ENCODE results near the gene DAB1. TPM values are rescaled to one million over a fixed set of nuclear protein-coding genes. Genes with fewer than 3 reads are reported as not detected.

DAB1 gene
- total RNA-seq (2013; cell fraction: nucleolus; rRNA removed), result 1.1 and 1.3 TPM in 2 replicates
- total RNA-seq (2014; rRNA removed) (not detected in 2 replicates), total RNA-seq (2014; rRNA removed; fragmentation: Illumina TruSeq; extraction: Trizol) (not detected in 2 replicates), total RNA-seq (2021) (0.10 TPM in 1 of 2 replicates, not detected in the other), polyA plus RNA-seq (2011; rRNA removed) (0.03 TPM in 1 of 2 replicates, not detected in the other), polyA plus RNA-seq (2014; fragmentation: Illumina TruSeq; extraction: Trizol) (not detected in 2 replicates), polyA plus RNA-seq (2014; fragmentation: Nextera tagmentation; extraction: Ambion mirVana) (under 1 TPM; 0.02 to 0.03 TPM), polyA plus RNA-seq (2014; rRNA removed) (not detected in 2 replicates), polyA plus RNA-seq (2016; fragmentation: Nextera tagmentation; extraction: Ambion mirVana) (under 1 TPM in 1 of 2 experiments, not detected in 1; 0.08 TPM), polyA minus RNA-seq (2011; rRNA and poly(A)+ RNA removed) (not detected in 2 replicates), Bru-seq, nascent RNA (percentile 21 among the genes with signal in this experiment), BruChase-seq, experiment 1, labeled RNA remaining after a 6-hour chase (percentile 15 among the genes with signal in this experiment), BruChase-seq, experiment 2, labeled RNA remaining after a 2-hour chase (percentile 15 among the genes with signal in this experiment)
- polyA plus RNA-seq (2011; ENCODE audit: low read depth), result not detected
- polyA plus RNA-seq (2011; cell fraction: cytosol; rRNA removed), result not detected in 2 replicates
- 0.04 and 0.22 TPM in 2 replicates for polyA plus RNA-seq (2011; cell fraction: nucleus; rRNA removed)
- 0.03 TPM in 2 replicates for polyA plus RNA-seq (2012)
- polyA minus RNA-seq (2011; cell fraction: cytosol; rRNA and poly(A)+ RNA removed), result not detected in 2 replicates
- polyA minus RNA-seq (2011; cell fraction: nucleus; rRNA and poly(A)+ RNA removed), result 0.96 TPM in 1 of 2 replicates, not detected in the other
- long read RNA-seq, experiment 1, result 0 reads
- long read RNA-seq, experiment 2, partial matches to known transcripts, result 0 of 2 reads
- long read RNA-seq, experiment 2, other reads (novel, unspliced or antisense), result 2 of 2 reads

DNA sequence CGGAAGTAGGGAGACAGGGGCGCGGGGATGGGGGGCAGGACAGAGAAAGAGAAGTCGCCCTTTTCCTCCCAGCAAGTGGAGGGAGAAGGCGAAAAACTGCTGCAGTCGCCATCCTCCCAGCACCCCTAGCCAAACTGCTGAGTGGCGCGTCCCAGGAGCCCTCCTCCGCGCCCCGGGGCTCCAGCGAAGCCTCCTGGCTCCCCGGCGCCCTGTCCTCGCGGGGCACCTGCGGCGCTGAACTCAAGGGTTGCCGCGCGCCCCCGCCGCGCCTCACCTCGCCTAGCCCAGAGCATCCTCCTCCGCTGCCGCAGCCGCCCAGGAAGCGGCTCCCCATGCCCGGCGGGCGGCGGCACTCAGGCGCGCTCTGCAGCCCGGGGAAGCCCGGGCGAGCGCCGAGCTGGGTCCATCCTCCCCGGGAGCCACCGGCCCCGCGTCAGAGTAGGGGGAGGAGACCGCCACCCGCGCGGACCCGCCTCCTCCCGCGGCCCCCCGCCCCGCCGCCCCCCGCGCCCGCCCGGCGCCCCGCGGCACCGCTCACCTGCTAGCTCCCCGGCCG lies at the start of gene DAB1:
Gene DAB1, minus strand, starts transcription at position 405 of the 556 bp plus-strand sequence. CDS start 133,030 bp downstream, outside the sequence.
- H3K9ac ChIP-seq (ENCODE audit: control insufficient read depth, insufficient read depth, low read length), result no peak within 1 kb of the TSS
- FAIRE-seq, result no peak
- no peaks in the 10 kb centered on the region for H3K36me3 ChIP-seq (ENCODE audit: control insufficient read depth in 2 of 2, insufficient read depth in 2 of 2, low read length in 1 of 2)
- ChIA-PET RAD21 (ENCODE audit: unreplicated experiment) (no interaction called here), POLR2A (no interaction called here), CTCF (interaction anchor here (0.7 kb wide), 1 partner anchor 217 kb away, joined by 3 read pairs; no protein-coding TSS in a partner anchor), SMC1A (ENCODE audit: uncharacterized antibody, unreplicated experiment) (no interaction called here)
- H3K4me3 ChIP-seq, result no peak within 1 kb of the TSS
- DNase-seq (ENCODE audit: low read depth, low spot score), result no peak
- no peak within 1 kb of the TSS for H3K4me2 ChIP-seq (ENCODE audit: control insufficient read depth, insufficient read depth)
- H3K9me3 ChIP-seq (replicated peaks; ENCODE audit: control insufficient read depth, insufficient read depth, low read length), result no peaks in the 10 kb centered on the region
- no peaks in the 10 kb centered on the region for H3K4me1 ChIP-seq (ENCODE audit: control insufficient read depth, insufficient read depth, low read length)
- WGBS (ENCODE audit: insufficient coverage, insufficient replicate concordance, low lambda C conversion rate, missing lambda C conversion rate), result 41% methylated on average over 31 of the region's 64 CpGs
- peaks cover 6 to 13% of the 10 kb centered on the region in 2 experiments for H3K27me3 ChIP-seq (replicated peaks in 1 of 2; ENCODE audit: control insufficient read depth in 2 of 2, insufficient read depth in 2 of 2, low read length in 1 of 2)
- TF ChIP-seq KDM1A (IDR thresholded peaks at IDR 0.05; ENCODE audit: borderline replicate concordance) (no peak), CBX3 (IDR thresholded peaks at IDR 0.05; ENCODE audit: borderline replicate concordance, low read depth) (no peak)
- TF ChIP-seq, protein P1, sequence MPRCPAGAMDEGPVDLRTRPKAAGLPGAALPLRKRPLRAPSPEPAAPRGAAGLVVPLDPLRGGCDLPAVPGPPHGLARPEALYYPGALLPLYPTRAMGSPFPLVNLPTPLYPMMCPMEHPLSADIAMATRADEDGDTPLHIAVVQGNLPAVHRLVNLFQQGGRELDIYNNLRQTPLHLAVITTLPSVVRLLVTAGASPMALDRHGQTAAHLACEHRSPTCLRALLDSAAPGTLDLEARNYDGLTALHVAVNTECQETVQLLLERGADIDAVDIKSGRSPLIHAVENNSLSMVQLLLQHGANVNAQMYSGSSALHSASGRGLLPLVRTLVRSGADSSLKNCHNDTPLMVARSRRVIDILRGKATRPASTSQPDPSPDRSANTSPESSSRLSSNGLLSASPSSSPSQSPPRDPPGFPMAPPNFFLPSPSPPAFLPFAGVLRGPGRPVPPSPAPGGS (IDR thresholded peaks at IDR 0.05; ENCODE audit: borderline replicate concordance, insufficient read depth, low read depth, low read length, poor library complexity, severe bottlenecking), result no peak
- TF ChIP-seq, protein P2, sequence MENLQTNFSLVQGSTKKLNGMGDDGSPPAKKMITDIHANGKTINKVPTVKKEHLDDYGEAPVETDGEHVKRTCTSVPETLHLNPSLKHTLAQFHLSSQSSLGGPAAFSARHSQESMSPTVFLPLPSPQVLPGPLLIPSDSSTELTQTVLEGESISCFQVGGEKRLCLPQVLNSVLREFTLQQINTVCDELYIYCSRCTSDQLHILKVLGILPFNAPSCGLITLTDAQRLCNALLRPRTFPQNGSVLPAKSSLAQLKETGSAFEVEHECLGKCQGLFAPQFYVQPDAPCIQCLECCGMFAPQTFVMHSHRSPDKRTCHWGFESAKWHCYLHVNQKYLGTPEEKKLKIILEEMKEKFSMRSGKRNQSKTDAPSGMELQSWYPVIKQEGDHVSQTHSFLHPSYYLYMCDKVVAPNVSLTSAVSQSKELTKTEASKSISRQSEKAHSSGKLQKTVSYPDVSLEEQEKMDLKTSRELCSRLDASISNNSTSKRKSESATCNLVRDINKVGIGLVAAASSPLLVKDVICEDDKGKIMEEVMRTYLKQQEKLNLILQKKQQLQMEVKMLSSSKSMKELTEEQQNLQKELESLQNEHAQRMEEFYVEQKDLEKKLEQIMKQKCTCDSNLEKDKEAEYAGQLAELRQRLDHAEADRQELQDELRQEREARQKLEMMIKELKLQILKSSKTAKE (IDR thresholded peaks at IDR 0.05; ENCODE audit: low read depth, poor library complexity, severe bottlenecking), result no peak
- BruUV-seq (replicated peaks), result no TSS peak
- no peaks in the 10 kb centered on the region for H3K79me2 ChIP-seq (ENCODE audit: control insufficient read depth, insufficient read depth, low read length)
- H4K20me1 ChIP-seq (ENCODE audit: control insufficient read depth, insufficient read depth), result no peaks in the 10 kb centered on the region
- in situ Hi-C loops (cut with MboI) (no loop called here), intact Hi-C loops (cut with micrococcal nuclease; ENCODE audit: unreplicated experiment) (no loop called here)
- H3K27ac ChIP-seq (ENCODE audit: control insufficient read depth, insufficient read depth), result no peak within 1 kb of the TSS
- no peak within 1 kb of the TSS for H2AFZ ChIP-seq (ENCODE audit: control insufficient read depth, low read depth, low read length)
- ATAC-seq, result no peak
